GM21529 (cell line): ENCODE results near the gene CEP162.
"Not testable (repeated sequence)": the region's sequence is repeated elsewhere in the genome, so short reads cannot be mapped to it uniquely, and the experiment has no call there.

ENCODE experiments used
- ATAC-seq: cut with Tn5 transposase; IDR thresholded peaks from one replicate; pipeline ENCODE4 v1.9.1; 2021; ENCODE audit not compliant: unreplicated experiment

Gene CEP162

DNA sequence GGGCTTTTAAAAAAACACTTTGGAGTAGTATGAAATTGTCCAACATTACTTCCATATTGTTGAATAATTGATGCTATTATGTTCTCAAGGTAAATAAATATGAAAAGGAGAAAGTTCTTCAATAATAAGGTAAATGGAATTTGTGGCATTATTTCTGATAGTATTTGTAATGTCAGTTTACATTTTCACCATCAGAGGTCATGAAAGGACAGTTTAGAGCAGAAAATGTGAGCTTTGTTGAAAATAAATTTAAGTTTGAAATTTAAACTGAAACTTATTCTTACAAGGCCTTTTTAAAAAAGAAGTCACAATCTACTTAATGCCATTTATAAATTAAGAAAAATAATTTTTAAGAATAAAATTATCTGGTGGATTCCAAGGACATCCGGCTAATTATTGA is 15.8 kb upstream of the CEP162 start:
- no peak for ATAC-seq

DNA sequence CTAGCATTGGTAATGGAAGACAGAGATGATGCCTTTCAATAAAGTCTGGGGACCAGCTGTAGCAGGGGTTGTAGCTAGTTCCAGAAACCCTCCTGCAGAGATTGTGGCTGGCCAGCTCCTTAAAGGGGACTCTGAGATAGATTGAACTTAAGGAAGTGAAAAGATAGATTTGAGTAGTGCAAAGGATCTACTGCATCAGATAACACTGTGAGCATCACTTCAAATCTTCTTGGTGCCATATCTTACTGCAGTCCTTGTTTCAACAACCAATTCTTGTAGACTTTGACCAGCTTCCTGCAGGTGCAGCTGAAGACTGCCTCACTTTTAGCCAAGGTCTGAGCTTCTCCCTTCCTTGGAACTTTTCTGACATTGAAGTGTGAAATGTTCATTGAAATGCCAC is 14.8 kb upstream of the CEP162 start:
- ATAC-seq: peak; percentile 59

DNA sequence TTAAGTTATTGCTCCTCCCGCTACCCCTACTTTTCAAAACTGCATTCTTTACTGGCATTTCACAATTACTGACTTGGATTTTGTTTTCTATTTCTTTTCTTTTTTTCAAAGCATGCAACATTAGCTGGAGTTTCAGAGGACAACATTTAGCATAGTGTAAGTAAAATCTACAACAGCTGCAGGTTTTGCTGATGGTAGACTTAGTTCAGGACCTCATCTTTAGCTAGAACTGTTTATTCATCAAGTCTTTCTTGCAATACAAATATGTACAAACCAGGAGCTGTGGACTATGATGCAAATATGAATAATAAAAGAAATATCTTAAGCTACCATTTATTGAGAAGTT is 728 bp upstream of the CEP162 start:
- ATAC-seq: no peak

DNA sequence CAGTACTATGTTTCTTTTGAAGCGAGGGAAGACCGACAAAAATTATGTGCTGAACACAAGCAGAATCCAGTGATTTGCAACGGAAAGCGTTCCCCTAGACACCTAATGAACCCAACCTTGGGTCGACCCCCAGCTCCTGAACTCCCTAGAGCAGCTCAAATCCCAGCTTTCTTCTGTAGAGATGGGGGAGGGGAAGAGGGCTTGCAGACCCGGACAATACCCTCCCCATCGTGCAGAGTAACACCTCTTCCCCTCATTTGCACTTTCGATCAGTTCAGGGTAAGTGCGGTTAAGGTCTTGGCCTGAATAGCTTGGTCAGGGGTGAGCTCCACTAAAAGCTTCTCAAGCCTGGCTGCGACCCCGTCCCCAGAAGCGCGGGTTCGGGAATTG is 404 bp downstream of the CEP162 start:
- peak; percentile 5 for ATAC-seq

DNA sequence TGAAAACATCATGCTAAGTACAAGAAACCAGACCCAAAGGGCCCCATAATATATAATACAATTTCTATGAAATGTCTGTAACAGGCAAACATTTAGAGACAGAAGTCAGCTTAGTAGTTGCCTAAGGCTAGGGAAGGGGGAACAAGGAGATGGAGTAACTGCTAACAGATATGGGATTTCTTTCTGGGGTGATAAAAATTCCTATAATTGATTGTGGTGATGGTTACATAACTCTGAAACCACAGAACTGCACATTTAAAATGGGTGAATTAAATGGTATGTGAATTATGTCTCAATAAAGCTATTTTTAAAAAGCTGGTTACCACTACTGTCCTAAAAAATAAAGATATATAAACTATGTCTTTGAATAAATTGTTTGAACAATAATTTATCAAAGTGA is 3.2 kb downstream of the CEP162 start:
- ATAC-seq: no peak

DNA sequence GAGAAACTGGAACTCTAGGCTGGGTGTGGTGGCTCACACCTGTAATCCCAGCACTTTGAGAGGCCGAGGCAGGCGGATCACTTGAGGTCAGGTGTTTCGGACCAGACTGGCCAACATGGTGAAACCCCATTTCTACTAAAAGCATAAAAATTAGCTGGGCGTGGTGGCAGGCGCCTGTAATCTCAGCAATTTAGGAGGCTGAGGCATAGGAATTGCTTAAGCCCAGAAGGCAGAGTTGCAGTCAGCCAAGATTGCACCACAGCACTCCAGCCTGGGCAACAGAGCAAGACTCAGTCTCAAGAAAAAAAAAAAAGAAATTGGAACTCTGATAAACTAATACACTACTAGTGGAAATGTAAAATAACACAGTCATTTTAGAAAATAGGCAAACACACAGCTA is 3.8 kb downstream of the CEP162 start:
- ATAC-seq: not testable (repeated sequence)

DNA sequence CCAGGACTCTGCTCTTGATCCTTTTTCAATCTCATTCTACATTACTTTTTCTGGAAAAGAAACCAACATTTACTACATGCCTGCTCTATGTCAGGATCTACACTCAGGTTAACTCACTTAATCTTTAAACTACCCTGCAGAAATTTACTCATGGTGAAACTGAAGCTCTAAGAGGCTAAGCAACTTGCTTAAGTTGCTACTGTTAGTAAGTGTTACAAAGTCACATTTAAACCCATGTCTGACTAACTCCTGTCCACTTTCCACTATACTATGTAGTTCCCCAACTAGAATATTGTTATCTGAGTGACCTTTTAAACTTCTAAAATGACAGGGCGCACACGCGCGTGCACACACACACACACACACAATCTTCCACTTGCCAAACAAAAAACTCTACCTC is 5.0 kb downstream of the CEP162 start:
- ATAC-seq: peak; percentile 33

DNA sequence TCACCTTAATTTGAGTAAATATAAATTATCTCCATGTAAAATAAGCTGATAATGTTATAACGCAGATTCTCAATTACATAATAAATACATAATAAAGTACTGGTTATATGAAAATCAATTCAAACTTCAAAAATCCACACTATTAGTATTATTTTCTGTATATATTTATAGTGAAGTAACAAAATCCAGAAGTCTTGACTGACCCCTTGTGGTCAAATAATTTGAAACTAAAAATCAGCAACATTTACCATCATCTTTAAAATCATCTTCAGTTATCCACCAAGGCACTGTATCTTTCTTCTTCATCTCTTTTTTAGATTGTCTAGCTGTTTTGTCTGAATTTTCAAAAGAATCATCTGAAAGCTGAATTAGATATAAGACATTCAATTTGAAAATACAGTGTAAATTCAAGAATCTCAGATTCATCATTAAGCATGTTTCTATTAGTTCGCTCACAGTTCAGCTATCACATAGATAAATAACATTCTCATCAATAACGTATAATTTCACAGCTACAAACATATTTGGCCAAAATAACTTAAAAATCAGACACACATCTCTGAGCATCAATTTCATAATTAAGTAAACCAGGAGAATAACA is 6.5 kb downstream of the CEP162 start:
- no peak for ATAC-seq

DNA sequence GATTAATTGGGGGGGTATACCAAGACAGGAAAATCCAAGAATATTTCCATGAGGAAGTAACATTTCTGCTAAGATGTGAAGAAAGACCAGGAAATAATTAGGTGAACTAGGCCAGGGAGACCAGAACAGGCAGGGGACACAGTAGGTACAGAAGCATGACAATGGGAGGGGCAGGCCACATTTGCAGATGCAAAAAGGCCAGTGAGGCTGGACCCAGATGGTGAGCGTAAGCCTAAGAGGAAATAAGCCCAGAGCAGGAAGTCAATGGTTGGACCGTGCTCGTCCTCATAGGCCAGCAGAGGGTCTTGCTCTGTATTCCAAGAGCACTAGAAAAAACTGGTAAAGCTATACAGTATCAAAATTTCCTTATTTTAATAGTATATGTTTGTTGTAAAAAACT is 9.4 kb downstream of the CEP162 start:
- no peak for ATAC-seq

DNA sequence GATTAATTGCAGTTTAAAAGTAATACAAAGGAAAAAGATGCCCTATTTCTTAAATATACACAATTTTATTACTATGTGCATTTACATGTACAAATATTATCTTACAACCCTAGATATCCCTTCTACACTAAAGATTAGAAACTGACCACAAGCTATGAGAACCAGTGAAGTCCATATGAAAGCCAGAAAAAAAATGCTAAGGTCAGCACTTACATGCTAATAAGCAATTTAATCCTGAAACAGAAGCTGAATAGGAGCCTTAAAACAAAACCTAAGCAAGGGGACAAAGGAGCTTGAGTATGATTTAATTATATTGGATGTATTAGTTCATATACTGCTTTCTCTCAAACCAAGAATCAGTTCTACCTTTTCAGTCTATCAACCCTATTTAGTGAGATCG is 14.2 kb downstream of the CEP162 start:
- no peak for ATAC-seq

DNA sequence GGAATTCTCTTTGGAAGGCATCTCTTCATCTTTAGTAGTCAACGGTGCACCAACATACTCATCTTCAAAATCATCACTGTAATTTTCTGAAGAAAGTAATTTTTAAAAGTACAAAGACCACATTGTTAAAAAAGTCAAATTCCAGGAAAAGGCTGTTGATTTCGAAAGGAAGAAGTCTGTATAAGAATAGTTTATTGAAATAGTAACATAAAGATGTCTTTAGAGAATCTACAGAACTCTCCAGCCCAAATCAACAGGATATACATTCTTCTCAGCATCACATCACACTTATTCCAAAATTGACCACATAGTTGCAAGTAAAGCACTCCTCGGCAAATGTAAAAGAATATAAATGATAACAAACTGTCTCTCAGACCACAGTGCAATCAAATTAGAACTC is 23.4 kb downstream of the CEP162 start:
- no peak for ATAC-seq

DNA sequence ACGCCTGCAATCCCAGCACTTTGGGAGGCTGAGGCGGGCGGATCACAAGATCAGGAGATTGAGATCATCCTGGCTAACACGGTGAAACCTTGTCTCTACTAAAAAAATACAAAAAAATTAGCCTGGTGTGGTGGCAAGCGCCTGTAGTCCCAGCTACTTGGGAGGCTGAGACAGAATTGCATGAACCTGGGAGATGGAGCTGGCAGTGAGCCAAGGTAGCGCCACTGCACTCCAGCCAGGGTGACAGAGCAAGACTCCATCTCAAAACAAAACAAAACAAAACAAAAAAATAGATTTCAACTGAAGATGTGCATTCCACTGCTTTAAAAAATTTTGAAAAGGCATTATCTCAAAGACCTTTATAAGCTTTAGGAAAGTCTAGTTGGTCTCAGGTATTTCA is 27.5 kb downstream of the CEP162 start:
- ATAC-seq: not testable (repeated sequence)

DNA sequence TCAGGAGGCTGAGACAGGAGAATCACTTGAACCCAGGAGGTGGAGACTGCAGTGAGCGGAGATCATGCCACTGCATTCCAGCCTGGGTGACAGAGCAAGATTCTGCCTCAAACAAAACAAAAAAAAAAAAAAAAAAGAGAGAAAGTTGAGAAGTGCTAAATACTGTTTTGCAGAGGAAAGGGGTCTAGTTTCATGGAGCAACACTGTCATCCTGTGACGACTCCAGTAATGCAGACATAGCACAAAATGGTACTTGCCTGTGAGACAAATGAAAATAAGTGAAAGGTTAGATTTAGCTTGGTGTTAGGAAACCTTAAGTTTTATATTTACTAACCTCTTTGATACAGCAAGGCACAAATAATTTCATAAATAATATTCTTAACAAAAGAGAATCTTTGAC is 29.7 kb downstream of the CEP162 start:
- ATAC-seq: no peak

DNA sequence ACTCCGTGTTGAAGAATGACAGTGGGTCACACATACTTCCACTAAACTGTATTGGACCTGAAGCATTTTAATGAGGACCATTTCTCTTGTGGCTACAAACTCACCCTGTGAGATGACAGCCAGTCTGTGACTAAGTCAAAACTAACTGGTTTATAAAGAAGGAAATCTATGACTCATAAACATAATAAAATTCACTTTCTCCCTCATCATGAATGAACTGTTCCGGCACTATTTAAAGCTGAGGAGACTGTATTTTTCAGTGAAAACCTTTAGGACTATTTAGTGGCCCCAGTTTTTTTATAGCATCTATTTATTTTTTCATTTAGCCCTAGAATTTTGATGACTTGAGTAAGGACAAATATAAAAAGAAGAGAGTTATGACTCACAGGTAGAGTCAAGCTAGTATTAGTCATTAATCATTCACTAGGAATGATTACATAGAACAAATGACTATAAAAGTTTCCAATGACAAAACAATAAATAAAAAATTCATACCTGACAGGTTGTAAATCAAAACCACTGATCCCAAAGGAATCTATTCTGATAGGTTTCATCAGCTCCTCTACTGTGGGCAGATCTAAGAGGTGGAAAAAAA is 34.2 kb downstream of the CEP162 start:
- ATAC-seq: no peak

DNA sequence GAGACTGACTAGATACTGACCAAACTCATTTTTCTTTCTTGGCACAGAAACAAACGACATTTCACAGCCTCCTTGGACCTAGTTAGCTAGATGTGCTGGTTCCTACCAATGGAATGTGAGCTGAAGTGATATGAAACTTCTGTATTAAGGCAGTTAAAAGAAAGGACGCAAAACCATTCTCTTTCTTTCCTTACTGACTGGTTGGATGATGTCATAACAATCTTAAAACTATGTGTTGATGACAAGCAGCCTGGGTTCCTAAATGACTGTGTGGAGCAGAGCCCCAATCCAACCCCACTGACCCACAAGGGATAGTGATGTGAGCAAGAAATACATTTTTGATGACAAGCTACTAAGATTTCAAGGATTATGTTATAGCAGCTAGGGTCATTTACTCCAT is 35.6 kb downstream of the CEP162 start:
- no peak for ATAC-seq

DNA sequence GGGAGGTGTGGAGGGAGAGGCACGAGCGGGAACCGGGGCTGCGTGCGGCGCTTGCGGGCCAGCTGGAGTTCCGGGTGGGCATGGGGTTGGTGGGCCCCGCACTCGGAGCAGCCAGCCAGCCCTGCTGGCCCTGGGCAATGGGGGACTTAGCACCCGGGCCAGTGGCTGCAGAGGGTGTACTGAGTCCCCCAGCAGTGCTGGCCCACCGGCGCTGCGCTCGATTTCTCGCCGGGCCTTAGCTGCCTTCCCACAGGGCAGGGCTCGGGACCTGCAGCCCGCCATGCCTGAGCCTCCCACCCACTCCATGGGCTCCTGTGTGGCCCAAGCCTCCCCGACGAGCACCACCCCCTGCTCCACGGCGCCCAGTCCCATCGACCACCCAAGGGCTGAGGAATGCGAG is 38.1 kb downstream of the CEP162 start:
- ATAC-seq: not testable (repeated sequence)

DNA sequence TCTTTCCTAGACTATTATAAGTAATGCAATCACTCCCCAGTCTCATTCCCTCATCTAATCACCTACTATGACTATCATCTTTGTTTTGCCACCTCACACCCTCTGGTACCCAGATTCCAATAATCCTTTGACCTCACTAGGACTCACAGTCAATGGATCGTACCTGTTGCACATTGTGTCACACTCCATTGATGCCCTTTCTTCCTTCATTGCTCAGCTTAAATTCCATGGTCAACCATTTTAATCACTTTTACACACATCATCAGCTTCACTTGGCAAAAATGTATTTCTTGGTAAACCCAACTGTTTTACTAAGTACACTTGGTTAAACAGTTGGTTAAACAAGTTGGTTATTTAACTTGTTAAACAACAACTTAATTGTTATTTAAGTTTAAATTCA is 44.0 kb downstream of the CEP162 start:
- no peak for ATAC-seq

DNA sequence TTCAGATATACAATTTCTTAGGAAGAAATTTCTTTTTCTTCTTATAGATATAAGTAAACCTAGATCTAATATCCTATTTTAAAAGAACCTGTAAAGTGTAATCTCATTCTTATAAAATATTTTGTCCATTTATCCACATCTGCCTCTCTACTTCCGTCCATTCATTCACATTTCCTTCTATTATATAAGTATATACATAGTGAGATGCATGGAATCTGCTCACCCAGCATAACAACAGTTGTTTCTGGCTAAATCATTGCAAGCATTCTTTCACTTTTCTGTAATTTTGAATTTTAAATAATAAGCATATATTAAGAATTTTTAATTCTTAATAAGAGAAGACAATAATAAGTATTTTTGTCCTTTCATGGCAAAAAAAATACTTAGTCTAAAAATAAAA is 45.4 kb downstream of the CEP162 start:
- no peak for ATAC-seq

DNA sequence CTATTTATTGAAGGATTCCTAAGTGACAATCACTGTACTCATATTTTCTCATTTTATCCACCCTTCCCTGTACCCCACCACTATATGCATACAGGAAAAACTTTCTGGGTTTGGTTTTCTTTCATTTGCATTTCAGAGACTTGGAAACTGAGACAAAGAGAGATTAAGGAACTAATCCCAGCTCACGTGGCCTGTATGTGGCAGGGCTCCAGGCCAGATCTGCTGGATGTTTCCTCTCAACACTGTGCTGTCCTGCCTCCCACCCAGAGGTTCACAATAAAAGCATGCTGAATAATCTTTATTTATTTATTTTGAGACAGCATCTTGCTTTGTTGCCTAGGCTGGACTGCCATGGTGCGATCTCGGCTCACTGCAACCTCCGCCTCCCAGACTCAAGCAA is 50.2 kb downstream of the CEP162 start:
- ATAC-seq: no peak

DNA sequence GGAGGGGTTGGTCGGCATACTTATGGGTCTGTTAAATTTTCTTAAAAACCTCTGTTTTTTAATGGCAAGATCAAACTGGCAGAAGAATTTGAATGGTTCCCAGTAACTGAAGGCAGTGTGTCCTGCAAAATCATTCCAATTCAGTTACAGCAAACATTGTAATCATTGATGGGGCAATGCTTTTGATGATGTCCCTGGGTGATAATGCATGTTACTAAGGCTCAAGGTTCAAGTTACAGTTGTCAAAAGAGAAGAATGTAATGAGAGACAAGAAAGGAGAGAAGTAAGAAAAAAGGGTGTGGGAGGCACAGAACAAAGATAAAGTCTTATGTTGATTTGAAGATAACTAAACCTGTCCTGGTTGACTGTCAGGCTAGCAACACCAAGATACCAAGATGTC is 54.9 kb downstream of the CEP162 start:
- ATAC-seq: no peak

DNA sequence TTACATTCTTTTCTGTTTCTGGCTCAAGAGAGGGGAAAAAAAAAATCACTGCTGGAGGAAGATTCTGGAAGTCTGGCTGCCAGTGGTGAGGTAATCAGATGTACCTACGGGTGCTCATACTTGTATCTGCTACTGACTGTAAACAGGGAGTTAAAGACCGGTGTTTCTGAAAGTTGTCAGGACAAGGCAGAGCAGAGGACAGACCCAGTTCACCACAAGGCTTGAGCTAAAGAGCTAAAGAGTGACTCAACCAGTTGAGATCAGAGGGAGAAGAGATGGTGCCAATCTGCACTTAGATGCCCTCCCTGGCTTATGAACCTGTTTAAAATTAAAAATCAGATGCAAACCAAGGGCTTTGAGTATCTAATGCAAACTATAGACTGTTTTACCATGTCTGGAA is 55.4 kb downstream of the CEP162 start:
- ATAC-seq: no peak

DNA sequence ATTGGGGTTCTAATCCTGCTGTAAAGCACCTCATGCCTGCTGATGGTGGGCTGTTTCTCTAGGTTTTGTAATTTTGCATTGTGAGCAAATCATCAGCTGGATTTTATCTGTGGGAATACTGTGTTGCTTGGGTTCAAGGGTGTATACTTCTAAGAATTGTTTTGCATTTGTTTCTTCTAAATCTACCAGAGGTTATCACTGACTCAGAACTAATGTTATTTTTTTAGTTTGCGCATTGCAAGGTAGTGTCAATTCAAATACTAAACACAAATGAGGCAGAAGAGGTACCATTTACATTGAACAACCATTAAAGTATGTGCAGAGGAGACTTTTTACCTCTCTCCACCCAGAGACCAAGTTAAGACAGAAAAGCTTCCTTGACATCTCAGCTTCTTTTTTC is 60.0 kb downstream of the CEP162 start:
- ATAC-seq: no peak

DNA sequence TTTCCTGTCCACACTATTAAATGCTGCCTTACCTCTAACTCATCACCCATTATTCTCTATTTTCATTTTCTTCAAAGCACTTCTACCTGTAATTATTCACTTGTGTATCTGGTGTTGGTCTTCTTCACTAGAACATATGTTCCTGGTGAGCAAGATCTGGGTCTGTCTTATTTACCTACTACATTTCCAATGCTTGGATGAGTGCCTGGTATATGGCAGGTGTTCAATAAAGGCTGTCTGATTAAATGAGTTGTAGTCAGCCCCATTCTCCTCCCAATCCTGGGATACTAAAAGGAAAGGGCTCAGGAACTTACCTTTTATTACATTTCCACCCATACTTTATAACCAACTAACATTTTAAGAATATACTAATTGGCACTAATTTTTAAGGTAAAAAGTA is 61.0 kb downstream of the CEP162 start:
- no peak for ATAC-seq
